GM18517 (cell line): ENCODE results near the gene DESI1.
A peak's percentile ranks its signal among the peaks of the same experiment; 100 is the strongest.
"Not testable (repeated sequence)": the region's sequence is repeated elsewhere in the genome, so short reads cannot be mapped to it uniquely, and the experiment has no call there.

Experiments used
- ATAC-seq: cut with Tn5 transposase; IDR thresholded peaks from one replicate; pipeline ENCODE4 v1.9.1; 2021; ENCODE audit warnings: mild to moderate bottlenecking, moderate library complexity; ENCODE audit not compliant: unreplicated experiment

The DESI1 gene

GRCh38 chr22:41620589-41621098 is at the start of gene DESI1:
Gene DESI1, minus strand, starts transcription at chr22:41621043. Its CDS starts 204 bp downstream, at chr22:41620839.
- peak; percentile 4 for ATAC-seq

DNA sequence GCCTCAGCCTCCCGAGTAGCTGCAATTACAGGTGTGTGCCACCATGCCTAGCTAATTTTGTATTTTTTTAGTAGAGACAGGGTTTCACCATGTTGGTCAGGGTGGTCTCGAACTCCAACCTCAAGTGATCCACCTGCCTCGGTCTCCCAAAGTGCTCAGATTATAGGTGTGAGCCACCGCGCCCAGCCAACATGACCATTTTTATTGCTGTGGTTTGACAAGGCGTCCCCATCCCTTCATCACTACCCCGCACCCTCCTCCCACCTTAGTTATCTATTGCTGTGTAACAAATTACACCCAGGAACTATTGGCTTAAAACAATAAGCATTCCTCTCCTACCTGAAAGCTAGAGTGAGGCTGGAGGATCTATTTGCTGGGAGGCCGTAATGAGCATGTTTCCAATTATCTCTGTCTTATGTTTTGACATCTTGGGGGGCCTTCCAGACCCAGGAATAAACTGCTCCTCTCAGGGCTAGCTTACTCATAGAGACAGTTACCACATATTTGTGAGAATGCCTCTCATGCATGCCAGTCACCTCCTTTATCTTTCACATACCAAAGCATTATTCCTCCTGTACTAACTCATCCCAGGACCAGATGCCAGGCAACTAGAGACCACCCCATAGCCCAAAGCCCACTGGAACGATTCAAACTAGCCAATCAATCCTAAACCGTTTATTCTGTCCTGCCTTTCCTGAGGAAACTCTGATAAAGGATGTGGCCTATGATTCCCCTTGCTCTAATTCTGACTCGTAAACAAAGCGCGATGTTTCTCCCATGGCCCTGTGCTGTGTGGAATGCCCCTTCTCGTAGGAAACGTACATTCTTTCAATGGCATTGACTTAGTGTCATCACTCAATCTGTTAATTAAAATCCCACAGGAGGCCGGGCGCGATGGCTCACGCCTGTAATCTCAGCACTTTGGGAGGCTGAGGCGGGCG is 48.4 kb upstream of the DESI1 start:
- no peak for ATAC-seq

DNA sequence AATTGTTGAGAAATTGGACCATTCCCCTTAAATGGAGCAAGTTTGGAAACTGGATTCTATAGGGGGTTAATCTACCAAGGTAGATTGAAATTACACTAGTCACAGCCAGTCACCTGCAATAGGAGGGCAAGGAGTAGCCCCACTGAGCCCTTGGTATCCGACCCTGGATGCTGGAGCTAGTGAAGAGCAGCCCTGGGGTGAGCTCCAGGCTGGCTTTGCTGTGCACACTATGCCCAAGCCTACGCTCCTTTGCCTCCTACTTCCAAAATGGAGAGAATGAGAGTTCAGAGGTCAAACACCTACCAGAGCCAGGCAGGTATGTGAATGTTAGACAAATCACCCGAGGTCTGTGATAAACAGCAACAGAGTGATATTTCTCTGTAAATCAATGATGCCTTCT is 44.1 kb upstream of the DESI1 start:
- no peak for ATAC-seq

DNA sequence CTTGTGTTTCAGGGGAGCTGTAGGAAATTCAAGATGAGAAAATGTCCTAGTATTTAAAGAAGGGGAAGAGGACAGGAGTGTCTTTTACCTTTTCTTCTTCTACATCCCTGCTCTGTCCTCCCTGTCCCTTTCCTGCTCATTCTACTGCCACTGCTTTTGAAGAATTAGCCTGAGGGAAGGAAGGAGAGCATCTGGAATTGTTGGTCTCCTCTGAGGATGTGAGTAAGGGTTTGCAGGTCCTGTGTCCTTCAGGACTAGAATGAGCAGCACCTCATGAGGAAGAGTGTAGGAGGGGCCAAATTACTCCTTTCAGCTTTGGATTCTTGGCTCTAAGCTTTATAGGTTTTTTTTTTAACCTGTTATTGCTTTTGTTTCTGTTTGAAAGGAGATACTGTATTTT is 43.6 kb upstream of the DESI1 start:
- ATAC-seq: no peak

- ATAC-seq: not testable (repeated sequence)
Observed at GRCh38 chr22:41663594-41663993, 42.8 kb upstream of the DESI1 start.

DNA sequence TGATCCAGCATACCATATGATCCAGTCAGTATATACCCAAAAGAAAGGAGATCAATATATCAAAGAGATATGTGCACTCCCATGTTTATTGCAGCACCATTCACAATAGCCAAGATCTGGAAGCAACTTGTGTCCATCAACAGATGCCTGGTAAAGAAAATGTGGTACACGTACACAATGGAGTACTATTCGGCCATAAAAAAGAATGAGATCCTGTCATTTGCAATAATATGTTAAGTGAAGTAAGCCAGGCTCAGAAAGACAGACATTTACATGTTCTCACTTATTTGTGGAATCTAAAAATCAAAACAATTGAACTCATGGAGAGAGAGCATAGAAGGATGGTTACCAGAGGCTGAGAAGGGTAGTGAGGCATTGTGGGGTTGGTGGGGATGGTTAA is 40.9 kb upstream of the DESI1 start:
- no peak for ATAC-seq

DNA sequence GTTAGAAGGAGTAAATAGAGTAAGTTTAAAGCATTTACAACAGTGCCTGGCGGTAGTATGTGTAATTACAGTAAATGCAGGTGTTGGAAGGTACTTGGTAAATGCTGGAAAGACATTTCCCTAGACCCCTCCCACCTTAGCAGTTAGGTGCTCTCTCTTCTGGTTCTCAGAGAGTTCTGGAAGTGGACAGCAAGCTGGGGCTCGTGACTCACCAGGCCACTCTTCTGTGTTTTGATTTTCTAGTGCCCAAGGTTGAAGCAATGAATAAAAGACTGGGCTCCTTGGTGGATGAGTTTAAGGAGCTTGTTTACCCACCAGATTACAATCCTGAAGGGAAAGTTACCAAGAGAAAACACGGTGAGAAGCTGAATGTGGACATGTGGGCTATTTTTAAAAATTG is 40.2 kb upstream of the DESI1 start:
- ATAC-seq: no peak

DNA sequence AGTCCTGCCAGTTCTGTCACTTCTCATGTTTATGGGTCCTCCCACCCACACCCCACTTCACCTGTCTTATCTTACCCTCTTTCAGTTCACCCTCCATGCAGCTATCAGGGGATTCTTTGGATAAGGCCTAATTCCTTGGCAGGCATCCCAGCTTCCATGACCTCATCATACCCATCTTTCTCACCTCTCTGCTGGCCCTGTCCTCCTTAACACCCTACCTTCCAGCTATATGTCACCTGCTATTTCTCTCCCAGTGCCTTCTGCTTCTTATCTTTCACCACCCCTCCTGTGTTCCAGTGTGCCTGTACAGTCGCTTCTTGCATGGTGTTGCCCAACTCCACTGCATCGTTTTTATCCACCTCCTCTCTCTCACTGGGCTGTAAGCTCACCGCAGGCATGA is 39.6 kb upstream of the DESI1 start:
- no peak for ATAC-seq

- ATAC-seq: no peak
Observed at GRCh38 chr22:41659941-41660340, 39.1 kb upstream of the DESI1 start.

- ATAC-seq: no peak
Observed at GRCh38 chr22:41658869-41659268, 38.0 kb upstream of the DESI1 start.

DNA sequence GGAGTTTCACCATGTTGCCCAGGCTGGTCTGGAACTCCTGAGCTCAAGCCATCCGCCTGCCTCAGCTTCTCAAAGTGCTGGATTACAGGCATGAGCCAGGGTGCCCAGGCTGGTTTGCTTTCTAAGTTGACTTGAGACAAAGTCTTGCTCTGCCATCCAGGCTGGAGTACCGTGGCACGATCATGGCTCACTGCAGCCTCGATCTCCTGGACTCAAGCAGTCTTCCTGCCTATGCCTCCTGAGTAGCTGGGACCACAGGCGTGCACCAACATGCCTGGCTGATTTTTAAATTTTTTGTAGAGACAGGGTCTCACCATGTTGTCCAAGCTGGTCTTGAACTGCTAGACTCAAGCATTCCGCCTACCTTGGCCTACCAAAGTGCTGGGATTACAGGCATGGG is 36.9 kb upstream of the DESI1 start:
- ATAC-seq: no peak

DNA sequence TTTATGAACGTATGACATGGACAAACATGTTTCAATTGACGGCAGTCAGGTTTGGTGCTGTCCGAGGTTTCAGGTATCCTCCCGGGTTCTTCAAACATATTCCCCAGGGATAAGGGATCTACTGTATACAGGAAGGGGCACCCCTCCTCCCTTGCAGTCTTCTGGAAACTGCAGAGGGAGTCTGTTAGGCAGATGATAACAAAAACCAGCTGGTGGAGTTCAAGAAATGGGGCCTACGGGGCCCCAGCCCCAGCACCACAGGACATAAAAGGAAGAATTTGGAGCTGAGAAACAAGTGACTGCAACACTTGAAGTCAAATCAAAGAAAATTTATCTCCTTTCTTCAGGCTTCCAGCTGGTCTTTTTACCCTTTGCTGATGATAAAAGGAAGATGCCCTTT is 35.7 kb upstream of the DESI1 start:
- no peak for ATAC-seq

GRCh38 chr22:41654322-41654721 is 33.5 kb upstream of the DESI1 start:
- no peak for ATAC-seq

DNA sequence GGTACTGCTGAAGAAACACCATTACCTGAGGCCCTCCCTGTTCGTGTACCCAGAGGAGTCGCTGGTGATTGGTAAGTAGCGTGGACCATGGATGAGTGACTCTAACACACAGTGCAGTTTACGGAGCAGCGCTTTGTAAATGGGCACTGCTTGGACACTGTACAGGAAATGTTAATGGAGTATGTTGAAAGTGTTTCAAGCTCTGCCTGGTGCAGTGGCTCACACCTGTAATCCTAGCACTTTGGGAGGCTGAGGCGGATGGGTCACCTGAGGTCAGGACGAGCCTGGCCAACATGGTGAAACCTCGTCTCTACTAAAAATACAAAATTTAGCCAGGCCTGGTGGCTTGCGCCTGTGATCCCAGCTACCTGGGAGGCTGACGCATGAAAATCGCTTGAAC is 30.0 kb upstream of the DESI1 start:
- ATAC-seq: no peak

DNA sequence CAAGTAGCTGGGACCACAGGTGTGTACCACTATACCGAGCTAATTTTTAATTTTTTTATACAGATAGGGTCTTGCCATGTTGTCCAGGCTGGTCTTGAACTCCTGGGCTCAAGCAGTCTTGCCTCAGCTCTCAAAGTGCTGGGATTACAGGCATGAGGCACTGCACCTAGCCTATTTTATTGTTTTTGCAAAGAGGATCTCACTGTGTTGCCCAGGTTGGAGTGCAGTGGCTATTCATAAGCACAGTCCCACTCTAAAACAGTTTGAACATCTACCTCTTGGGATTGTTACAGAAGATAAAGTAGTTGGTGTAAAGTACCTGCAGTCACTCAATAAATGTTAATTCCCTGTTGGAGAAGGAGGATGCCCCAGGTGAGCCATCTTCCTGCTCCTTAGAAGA is 29.4 kb upstream of the DESI1 start:
- no peak for ATAC-seq

DNA sequence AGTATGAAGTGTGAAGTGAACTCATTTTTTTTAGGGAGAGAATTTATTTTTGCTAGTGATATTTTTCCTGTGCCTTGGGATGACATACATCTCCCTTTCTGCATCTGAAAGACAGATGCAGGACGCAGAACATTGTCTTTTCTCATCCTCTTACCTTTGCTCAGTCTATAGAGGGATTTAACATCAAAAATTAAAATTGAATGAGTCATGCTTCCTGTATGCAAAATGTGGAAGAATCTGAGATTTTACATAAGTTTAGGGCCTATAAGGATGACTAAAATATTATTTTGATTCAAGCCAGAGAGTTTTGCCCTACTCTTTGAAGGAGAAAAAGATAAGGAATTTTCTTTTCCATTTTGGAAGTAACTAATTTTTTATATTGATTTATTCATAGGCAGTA is 27.6 kb upstream of the DESI1 start:
- ATAC-seq: no peak

- ATAC-seq: no peak
Observed at GRCh38 chr22:41647771-41648170, 26.9 kb upstream of the DESI1 start.

GRCh38 chr22:41642331-41643110 is 21.7 kb upstream of the DESI1 start:
- no peak for ATAC-seq

GRCh38 chr22:41641854-41642253 is 21.0 kb upstream of the DESI1 start:
- no peak for ATAC-seq

GRCh38 chr22:41638748-41639147 is 17.9 kb upstream of the DESI1 start:
- ATAC-seq: no peak

DNA sequence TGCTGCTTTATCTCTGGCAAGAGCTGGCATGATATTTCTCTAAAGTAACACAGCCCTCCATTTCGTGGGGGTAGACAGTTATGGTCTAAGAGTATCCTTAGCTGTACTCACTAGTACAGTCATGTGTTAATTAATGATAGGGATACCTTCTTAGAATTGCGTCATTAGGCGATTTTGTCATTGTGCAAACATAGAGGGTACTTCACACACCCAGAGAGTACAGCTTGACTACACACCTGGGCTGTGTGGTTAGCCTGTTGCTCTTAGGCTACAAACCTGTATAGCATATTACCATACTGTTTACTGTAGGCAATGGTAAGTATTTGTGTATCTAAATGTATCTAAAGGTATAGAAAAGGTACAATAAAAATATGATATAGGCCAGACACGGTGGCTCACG is 17.3 kb upstream of the DESI1 start:
- no peak for ATAC-seq

- not testable (repeated sequence) for ATAC-seq
Observed at GRCh38 chr22:41637623-41638022, 16.8 kb upstream of the DESI1 start.
